ENCODE results near the gene TCTN1. TPM values are rescaled to one million over a fixed set of nuclear protein-coding genes. Genes with fewer than 3 reads are reported as not detected.
"Not testable (repeated sequence)": the region's sequence is repeated elsewhere in the genome, so short reads cannot be mapped to it uniquely, and the experiment has no call there.

Gene TCTN1
- total and polyA plus RNA-seq, 2 donors (not counting 3 experiments of a cell fraction or from before 2014, with no cell fraction given): 21.1 to 23.3 TPM

DNA sequence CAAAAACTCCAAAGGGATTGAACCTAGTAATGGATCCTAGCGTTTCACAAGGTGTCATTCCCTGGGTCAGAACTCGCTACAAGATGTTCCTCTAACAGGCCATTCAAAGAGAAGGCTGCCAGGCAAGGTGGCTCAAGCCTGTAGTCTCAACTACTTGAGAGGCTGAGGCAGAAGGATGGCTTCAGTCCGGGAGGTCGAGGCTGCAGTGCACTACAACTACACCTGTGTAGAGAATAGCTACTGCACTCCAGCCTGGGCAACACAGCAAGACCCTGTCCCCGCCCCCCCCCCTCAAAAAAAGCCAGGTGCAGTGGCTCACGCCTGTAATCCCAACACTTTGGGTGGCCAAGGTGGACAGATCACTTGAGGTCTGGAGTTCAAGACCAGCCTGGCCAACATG, 45.2 kb upstream of the TCTN1 start:
- Histone ChIP-seq H3K9me1 (replicated peaks; ENCODE audit: control insufficient read depth, extremely low read depth, insufficient read depth, low read length) (no peaks in the 10 kb centered on the region), H3K9ac (replicated peaks; ENCODE audit: extremely low read depth, insufficient read depth, low read length) (no peak overlapping the region), H3K79me2 (ENCODE audit: control insufficient read depth, insufficient read depth, low read length) (peaks cover 76% of the 10 kb centered on the region), H3K36me3 (ENCODE audit: control insufficient read depth in 2 of 2, extremely low read depth in 1 of 2, insufficient read depth in 2 of 2, low read length in 2 of 2) (no peaks in the 10 kb centered on the region), H3K4me3 (replicated peaks in 1 of 3; ENCODE audit: insufficient read depth in 1 of 3, low read depth in 1 of 3, low read length in 3 of 3) (no peak overlapping the region), H2AFZ (ENCODE audit: low read depth, low read length) (no peak overlapping the region), H3K27ac (ENCODE audit: insufficient read depth, low read depth, low read length) (no peak overlapping the region), H4K20me1 (replicated peaks; ENCODE audit: control insufficient read depth, extremely low read depth, insufficient read depth, low read length) (peaks cover 3% of the 10 kb centered on the region), H3K4me1 (ENCODE audit: control insufficient read depth, extremely low read depth, insufficient read depth, low read length) (no peaks in the 10 kb centered on the region), H3K27me3 (ENCODE audit: control insufficient read depth in 2 of 2, insufficient read depth in 2 of 2, low read length in 2 of 2) (no peaks in the 10 kb centered on the region), H3K9me3 (replicated peaks; ENCODE audit: control insufficient read depth, insufficient read depth, low read length) (peaks cover 3% of the 10 kb centered on the region), H3K4me2 (ENCODE audit: insufficient read depth, low read length) (no peak overlapping the region)
- intact Hi-C loops (cut with micrococcal nuclease) (no loop called here), dilution Hi-C loops (cut with MboI; ENCODE audit: extremely low pct_ligation_motif_present, low sequenced_read_pairs) (no loop called here)
- no peak for TF ChIP-seq GATA2 (IDR thresholded peaks at IDR 0.05; ENCODE audit: insufficient read depth, insufficient read length, low read depth, low read length)
- TF ChIP-seq POLR2A (IDR thresholded peaks at IDR 0.05; ENCODE audit: low read depth, low read length): no peak
- no peak for TF ChIP-seq JUN (IDR thresholded peaks at IDR 0.05; ENCODE audit: borderline replicate concordance, insufficient read depth, insufficient read length, low read depth)
- TF ChIP-seq, protein P1, sequence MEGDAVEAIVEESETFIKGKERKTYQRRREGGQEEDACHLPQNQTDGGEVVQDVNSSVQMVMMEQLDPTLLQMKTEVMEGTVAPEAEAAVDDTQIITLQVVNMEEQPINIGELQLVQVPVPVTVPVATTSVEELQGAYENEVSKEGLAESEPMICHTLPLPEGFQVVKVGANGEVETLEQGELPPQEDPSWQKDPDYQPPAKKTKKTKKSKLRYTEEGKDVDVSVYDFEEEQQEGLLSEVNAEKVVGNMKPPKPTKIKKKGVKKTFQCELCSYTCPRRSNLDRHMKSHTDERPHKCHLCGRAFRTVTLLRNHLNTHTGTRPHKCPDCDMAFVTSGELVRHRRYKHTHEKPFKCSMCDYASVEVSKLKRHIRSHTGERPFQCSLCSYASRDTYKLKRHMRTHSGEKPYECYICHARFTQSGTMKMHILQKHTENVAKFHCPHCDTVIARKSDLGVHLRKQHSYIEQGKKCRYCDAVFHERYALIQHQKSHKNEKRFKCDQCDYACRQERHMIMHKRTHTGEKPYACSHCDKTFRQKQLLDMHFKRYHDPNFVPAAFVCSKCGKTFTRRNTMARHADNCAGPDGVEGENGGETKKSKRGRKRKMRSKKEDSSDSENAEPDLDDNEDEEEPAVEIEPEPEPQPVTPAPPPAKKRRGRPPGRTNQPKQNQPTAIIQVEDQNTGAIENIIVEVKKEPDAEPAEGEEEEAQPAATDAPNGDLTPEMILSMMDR (IDR thresholded peaks at IDR 0.05; ENCODE audit: extremely low read depth in 1 of 2, insufficient read depth in 1 of 2, low read depth in 1 of 2, low read length in 2 of 2): no peak
- no peak for TF ChIP-seq MYC (IDR thresholded peaks at IDR 0.05; ENCODE audit: low read depth, low read length)
- TF ChIP-seq, protein P2, sequence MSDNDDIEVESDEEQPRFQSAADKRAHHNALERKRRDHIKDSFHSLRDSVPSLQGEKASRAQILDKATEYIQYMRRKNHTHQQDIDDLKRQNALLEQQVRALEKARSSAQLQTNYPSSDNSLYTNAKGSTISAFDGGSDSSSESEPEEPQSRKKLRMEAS (IDR thresholded peaks at IDR 0.05; ENCODE audit: insufficient read depth, insufficient read length): no peak
- TF ChIP-seq FOS (IDR thresholded peaks at IDR 0.05; ENCODE audit: borderline replicate concordance, insufficient read depth, low read length): no peak
- no peak for TF ChIP-seq EZH2 (IDR thresholded peaks at IDR 0.05; ENCODE audit: borderline replicate concordance, low read depth, low read length, severe bottlenecking)
- no peak for TF ChIP-seq POLR2AphosphoS5 (IDR thresholded peaks at IDR 0.05; ENCODE audit: insufficient read depth, low read depth, low read length)
- CTCF ChIA-PET: interaction anchor here (1.0 kb wide), 1 partner anchor 9 kb away, joined by 4 read pairs; no protein-coding TSS in a partner anchor
- BruUV-seq (replicated peaks): no TSS peak
- DNase-seq (ENCODE audit: low read depth, low spot score): no peak
- POLR2A ChIA-PET: no interaction called here
- FAIRE-seq: no peak

DNA sequence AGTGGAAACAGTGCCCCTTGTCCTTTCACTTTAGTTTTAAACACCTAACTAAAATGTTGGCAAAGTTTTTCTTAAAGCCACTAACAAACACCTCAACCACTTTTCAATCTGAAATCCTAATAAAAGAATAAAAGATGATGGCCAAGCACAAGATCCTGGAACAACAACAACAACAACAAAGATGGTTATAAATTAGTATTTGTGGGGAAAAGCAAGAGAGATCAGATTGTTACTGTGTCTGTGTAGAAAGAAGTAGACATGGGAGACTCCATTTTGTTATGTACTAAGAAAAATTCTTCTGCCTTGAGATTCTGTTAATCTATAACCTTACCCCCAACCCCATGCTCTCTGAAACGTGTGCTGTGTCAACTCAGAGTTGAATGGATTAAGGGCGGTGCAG, 44.1 kb upstream of the TCTN1 start:
- H3K9me3 ChIP-seq (replicated peaks; ENCODE audit: control insufficient read depth, insufficient read depth, low read length); H3K4me2 ChIP-seq (ENCODE audit: insufficient read depth, low read length); POLR2A ChIA-PET; intact Hi-C loops (cut with micrococcal nuclease); H3K27me3 ChIP-seq (ENCODE audit: control insufficient read depth in 2 of 2, insufficient read depth in 2 of 2, low read length in 2 of 2); DNase-seq (ENCODE audit: low read depth, low spot score); dilution Hi-C loops (cut with MboI; ENCODE audit: extremely low pct_ligation_motif_present, low sequenced_read_pairs); H4K20me1 ChIP-seq (replicated peaks; ENCODE audit: control insufficient read depth, extremely low read depth, insufficient read depth, low read length); H3K9me1 ChIP-seq (replicated peaks; ENCODE audit: control insufficient read depth, extremely low read depth, insufficient read depth, low read length); H3K27ac ChIP-seq (ENCODE audit: insufficient read depth, low read depth, low read length); FAIRE-seq; H3K4me3 ChIP-seq (replicated peaks in 1 of 3; ENCODE audit: insufficient read depth in 1 of 3, low read depth in 1 of 3, low read length in 3 of 3); H3K9ac ChIP-seq (replicated peaks; ENCODE audit: extremely low read depth, insufficient read depth, low read length); H3K4me1 ChIP-seq (ENCODE audit: control insufficient read depth, extremely low read depth, insufficient read depth, low read length); BruUV-seq (replicated peaks); H3K36me3 ChIP-seq (ENCODE audit: control insufficient read depth in 2 of 2, extremely low read depth in 1 of 2, insufficient read depth in 2 of 2, low read length in 2 of 2); H2AFZ ChIP-seq (ENCODE audit: low read depth, low read length): not testable (repeated sequence)
- CTCF ChIA-PET: interaction anchor here (1.0 kb wide), 1 partner anchor 10 kb away, joined by 4 read pairs; no protein-coding TSS in a partner anchor
- H3K79me2 ChIP-seq (ENCODE audit: control insufficient read depth, insufficient read depth, low read length): peaks cover 79% of the 10 kb centered on the region

DNA sequence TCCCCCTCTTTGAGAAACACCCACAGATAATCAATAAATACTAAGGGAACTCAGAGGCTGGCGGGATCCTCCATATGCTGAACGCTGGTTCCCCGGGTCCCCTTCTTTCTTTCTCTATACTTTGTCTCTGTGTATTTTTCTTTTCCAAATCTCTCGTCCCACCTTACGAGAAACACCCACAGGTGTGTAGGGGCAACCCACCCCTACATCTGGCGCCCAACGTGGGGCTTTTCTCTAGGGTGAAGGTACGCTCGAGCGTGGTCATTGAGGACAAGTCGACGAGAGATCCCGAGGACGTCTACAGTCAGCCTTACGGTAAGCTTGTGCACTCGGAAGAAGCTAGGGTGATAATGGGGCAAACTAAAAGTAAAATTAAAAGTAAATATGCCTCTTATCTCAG, 43.1 kb upstream of the TCTN1 start:
- CTCF ChIA-PET; POLR2A ChIA-PET; H3K36me3 ChIP-seq (ENCODE audit: control insufficient read depth in 2 of 2, extremely low read depth in 1 of 2, insufficient read depth in 2 of 2, low read length in 2 of 2); H3K27me3 ChIP-seq (ENCODE audit: control insufficient read depth in 2 of 2, insufficient read depth in 2 of 2, low read length in 2 of 2); H3K4me2 ChIP-seq (ENCODE audit: insufficient read depth, low read length); H3K9ac ChIP-seq (replicated peaks; ENCODE audit: extremely low read depth, insufficient read depth, low read length); H2AFZ ChIP-seq (ENCODE audit: low read depth, low read length); dilution Hi-C loops (cut with MboI; ENCODE audit: extremely low pct_ligation_motif_present, low sequenced_read_pairs); FAIRE-seq; DNase-seq (ENCODE audit: low read depth, low spot score); H4K20me1 ChIP-seq (replicated peaks; ENCODE audit: control insufficient read depth, extremely low read depth, insufficient read depth, low read length); H3K9me1 ChIP-seq (replicated peaks; ENCODE audit: control insufficient read depth, extremely low read depth, insufficient read depth, low read length); H3K4me1 ChIP-seq (ENCODE audit: control insufficient read depth, extremely low read depth, insufficient read depth, low read length); BruUV-seq (replicated peaks); H3K9me3 ChIP-seq (replicated peaks; ENCODE audit: control insufficient read depth, insufficient read depth, low read length); intact Hi-C loops (cut with micrococcal nuclease); H3K4me3 ChIP-seq (replicated peaks in 1 of 3; ENCODE audit: insufficient read depth in 1 of 3, low read depth in 1 of 3, low read length in 3 of 3); H3K27ac ChIP-seq (ENCODE audit: insufficient read depth, low read depth, low read length): not testable (repeated sequence)
- H3K79me2 ChIP-seq (ENCODE audit: control insufficient read depth, insufficient read depth, low read length): peaks cover 80% of the 10 kb centered on the region
